Upper lobe of left lung (tissue), 4 donors: ENCODE data around the gene FLT1.

Experiments
- CTCF ChIP-seq, 6 experiments: fragments of 450-650 bp in 4 of 6; fragments of 200-600 bp in 2 of 6; sonication (generic) in 2 of 6; IDR thresholded peaks; one replicate each; pipeline ENCODE4 v1.5.1; 2016 to 2019; ENCODE audit warnings: antibody characterized with exemption in 6 of 6
- EP300 ChIP-seq, 4 donors: sonication (generic); formaldehyde crosslinking; IDR thresholded peaks; one replicate each; pipeline ENCODE4 v1.5.1; 2017; ENCODE audit warnings: antibody characterized with exemption in 4 of 4, control low read depth in 2 of 4
- POLR2A ChIP-seq, 4 donors: fragments of 450-650 bp; IDR thresholded peaks; one replicate each; pipeline ENCODE4 v1.5.1; 2016 to 2017; ENCODE audit warnings: antibody characterized with exemption in 4 of 4, mild to moderate bottlenecking in 2 of 4
- POLR2AphosphoS5 ChIP-seq, 2 donors: sonication (generic); formaldehyde crosslinking; IDR thresholded peaks; one replicate each; pipeline ENCODE4 v1.5.1; 2017; ENCODE audit warnings: antibody characterized with exemption in 2 of 2

GRCh38 chr13:28475916-28476725 lies 18.8 kb downstream of the FLT1 start:
- TF ChIP-seq POLR2AphosphoS5 (IDR thresholded peaks at IDR 0.05) (no peak), POLR2A (IDR thresholded peaks at IDR 0.05) (no peak), CTCF (IDR thresholded peaks at IDR 0.05) (no peak), EP300 (IDR thresholded peaks at IDR 0.05) (no peak)
